ENCODE measurements around the gene NRROS.

GRCh38 chr3:196691386-196691785 lies 51.9 kb downstream of the NRROS start:
- TF ChIP-seq ARHGAP35 (CRISPR knock-in tag; IDR thresholded peaks at IDR 0.05; ENCODE audit: borderline replicate concordance) (no peak), YEATS2 (CRISPR knock-in tag; IDR thresholded peaks at IDR 0.05; ENCODE audit: borderline replicate concordance) (no peak), ZSCAN30 (CRISPR knock-in tag; IDR thresholded peaks at IDR 0.05) (no peak), CTCF (CRISPR knock-in tag; IDR thresholded peaks at IDR 0.05) (no peak), SP1 (IDR thresholded peaks at IDR 0.05) (no peak), SP1 (CRISPR knock-in tag; IDR thresholded peaks at IDR 0.05) (no peak), ZBTB33 (CRISPR knock-in tag; IDR thresholded peaks at IDR 0.05) (no peak), CBFB (CRISPR knock-in tag; IDR thresholded peaks at IDR 0.05) (no peak)

Data from HepG2 (cell line).